ENCODE results near the gene B9D2. TPM values are rescaled to one million over a fixed set of nuclear protein-coding genes. Genes with fewer than 3 reads are reported as not detected.
"Not testable (repeated sequence)": the region's sequence is repeated elsewhere in the genome, so short reads cannot be mapped to it uniquely, and the experiment has no call there.

Gene B9D2
- total RNA-seq, 1 experiment from 2014 or later = 18.4 TPM

DNA sequence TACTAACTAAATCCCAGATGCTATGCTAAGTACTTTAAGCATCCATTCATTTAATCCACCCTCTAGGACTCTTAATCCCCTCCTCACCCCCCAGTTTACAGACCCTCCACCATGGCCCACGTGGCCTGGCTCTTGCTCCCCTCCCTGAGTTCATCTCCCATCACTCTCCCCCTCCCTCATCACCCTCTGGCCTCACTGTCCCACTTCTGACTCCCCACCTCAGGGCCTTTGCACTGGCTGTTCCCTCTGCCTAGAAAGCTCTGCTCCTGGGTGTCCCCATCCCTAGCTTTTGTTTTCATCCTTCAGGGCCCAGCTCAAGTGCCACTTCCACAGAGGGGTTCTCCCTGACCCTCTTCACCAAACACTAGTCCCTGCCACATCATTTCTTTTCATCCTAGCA, 4.2 kb downstream of the B9D2 start:
- DNase-seq (ENCODE audit: low spot score) = no peak
- in situ Hi-C loops (cut with HindIII; ENCODE audit: low sequenced_read_pairs) = no loop called here

DNA sequence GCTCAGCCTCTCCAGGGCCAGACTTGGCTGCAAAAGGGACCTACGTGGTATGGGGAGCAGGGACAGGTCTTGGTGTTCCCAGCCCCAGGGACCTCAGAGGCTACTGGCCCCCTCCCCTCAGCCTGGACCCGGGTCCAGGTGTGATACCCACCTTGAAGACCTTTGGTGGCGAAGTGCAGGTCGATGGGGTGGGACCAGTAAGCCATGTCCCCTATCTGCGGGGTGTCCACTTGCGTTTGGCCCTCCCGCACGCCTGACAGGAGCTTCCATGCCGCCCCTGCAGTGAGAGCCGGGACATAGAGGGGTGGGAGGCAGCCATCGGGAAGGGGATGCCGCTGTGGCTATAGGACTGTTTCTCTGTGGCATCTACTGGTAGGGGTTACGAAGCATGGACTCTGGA, 6.2 kb downstream of the B9D2 start:
- in situ Hi-C loops (cut with HindIII; ENCODE audit: low sequenced_read_pairs) = no loop called here
- DNase-seq (ENCODE audit: low spot score) = no peak

DNA sequence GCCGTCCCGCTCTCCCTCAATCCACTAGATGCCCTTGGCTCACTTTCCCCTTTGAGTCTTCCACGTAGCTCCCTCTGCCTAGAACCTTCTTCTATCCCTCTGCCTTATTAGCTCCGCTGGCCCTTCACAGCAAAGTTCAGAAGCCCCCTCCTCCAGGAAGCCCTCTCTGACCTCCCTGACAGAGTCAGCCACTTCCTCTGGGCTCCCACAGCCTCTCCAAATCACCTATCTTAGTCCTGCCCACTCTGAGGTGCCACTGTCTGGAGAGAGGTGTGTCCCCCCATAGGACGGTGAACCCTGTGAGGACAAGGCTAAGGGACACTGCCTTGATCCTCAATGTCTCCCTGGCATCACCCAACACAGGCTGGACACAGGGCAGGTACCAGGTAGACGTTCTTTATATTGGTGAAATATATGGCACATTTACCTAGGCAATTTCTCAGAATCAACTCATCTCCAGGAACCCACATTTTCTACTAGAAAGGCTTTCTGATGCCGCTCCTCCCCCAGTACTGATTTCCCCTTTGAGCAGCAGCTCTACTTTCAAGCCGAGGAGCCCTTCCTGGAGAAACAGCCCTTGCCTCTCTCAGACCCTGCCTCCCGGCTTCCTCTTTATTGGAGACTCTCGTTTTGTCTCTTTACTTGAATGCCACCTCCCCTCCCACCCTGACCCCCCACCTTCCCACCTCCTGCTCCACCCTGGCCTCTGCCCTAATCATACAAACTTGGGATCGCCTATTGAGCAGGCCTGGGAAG, 6.8 kb downstream of the B9D2 start:
- DNase-seq (ENCODE audit: low spot score) = no peak
- in situ Hi-C loops (cut with HindIII; ENCODE audit: low sequenced_read_pairs) = no loop called here

DNA sequence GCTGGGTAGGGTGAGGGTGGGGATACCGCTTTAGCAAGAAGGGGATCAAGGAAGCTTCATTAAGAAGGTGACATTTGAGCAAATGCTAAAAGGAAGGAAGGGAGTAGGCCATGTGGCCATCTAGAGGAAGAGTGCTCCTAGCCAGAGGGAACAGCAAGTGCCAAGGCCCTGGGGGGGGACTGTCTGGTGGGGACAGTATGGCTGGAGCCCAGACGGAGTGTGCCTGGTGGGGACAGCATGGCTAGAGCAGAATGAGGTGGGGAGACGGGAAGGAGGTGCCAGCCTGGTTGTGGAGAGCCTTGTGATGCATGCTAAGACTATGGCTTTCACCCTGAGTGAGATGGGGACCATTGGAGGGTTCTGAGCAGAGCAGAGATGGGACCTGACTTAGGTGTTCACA, 8.1 kb downstream of the B9D2 start:
- in situ Hi-C loops (cut with HindIII; ENCODE audit: low sequenced_read_pairs) = no loop called here
- no peak for DNase-seq (ENCODE audit: low spot score)

DNA sequence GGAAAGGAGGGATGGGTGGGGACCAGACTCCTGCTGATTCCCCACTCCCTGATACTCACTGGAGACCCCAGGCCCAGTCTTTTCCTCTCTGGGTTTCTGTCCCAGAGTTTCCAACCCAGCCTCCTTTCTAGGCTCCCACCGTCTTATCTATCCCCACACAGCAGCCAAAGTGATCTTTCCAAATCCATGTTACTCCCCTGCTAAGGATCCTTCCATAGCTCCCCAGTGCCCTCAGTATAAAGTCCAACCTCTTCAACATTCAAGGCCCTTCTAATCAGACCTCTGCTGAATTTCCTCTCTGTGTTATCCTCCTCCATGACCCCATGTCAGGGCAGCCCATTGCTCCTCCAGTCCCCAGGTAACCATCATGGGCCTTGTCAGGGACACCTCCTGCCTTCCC, 8.9 kb downstream of the B9D2 start:
- in situ Hi-C loops (cut with HindIII; ENCODE audit: low sequenced_read_pairs) = no loop called here
- DNase-seq (ENCODE audit: low spot score) = no peak

DNA sequence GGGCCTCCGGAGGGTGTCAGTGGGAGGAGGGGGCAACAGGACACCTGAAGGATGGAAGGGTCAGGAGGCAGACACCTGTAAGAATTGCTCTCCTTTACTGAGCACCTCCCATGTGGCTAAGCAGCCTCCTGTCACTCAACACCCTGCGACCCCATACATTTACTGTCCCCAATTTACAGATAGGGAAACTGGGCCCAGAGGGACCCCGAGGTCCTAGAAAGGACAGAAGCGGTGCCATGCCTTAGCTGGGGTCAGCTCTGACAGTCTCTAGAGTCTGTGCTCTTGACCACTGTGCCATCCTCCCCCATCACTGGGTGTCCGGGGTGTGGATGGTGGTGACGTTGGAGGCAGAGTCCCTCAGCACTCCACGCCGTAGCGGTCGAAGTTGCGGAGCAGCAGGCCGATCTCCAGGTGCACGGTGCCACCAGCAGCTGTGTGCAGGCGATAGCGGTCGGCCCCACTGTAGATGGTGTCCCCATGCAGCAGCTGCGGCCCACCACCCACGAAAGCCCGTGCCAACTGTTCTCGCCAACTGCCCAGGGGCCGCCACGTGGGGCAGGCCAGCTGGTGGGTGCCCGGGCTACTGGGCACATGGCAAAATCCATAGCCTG, 9.5 kb downstream of the B9D2 start:
- in situ Hi-C loops (cut with HindIII; ENCODE audit: low sequenced_read_pairs) = no loop called here
- no peak for DNase-seq (ENCODE audit: low spot score)

DNA sequence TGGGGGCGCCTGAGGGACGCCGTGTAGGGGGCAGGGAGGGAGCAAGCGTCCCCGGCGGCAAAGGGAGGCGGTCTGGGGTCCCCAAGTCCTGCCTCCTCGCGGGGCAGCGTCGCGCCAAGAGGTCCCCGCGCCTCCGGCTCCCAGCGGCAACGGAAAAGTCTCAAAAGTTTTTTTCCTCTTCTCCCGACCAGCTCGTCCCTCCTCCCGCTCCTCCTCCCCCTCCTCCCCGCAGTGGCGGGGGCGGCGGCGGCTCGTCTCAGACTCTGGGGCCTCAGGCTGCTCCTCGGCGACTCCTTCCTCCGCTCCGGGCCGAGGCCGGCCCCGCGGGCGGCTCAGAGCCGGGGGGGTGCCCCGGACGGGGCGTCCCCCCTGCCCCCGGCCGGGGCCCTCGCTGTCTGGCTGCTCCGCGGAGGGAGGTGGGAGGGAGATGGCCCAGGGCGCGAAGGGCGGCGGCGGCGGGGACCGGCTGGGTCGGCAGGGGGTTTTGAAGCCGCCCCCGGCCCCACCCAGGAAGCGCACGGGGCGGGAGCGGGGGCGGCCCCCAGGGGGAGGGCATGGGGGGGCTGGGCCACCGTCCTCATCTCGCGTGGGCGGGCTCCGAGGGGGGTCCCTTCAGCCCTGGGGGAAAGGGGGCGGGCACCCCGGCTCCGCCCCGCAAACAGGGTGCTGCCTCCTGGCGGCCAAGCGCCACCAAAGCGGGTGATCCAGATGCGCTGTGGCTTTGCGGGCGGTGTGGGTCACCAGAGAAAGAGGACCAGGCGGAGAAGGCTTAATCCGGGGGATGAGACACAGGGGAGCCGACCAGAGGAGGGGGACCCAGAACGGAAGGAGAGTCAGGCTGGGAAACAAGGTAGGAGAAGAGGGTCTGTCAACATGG, 10.2 kb downstream of the B9D2 start, which contains the start of gene TGFB1:
TSS of gene TGFB1 (minus strand) at position 457 of the 877 bp plus-strand sequence. CDS start 878 bp downstream, outside the sequence.
- DNase-seq (ENCODE audit: low spot score) = peak; percentile 20
- in situ Hi-C loops (cut with HindIII; ENCODE audit: low sequenced_read_pairs) = no loop called here

DNA sequence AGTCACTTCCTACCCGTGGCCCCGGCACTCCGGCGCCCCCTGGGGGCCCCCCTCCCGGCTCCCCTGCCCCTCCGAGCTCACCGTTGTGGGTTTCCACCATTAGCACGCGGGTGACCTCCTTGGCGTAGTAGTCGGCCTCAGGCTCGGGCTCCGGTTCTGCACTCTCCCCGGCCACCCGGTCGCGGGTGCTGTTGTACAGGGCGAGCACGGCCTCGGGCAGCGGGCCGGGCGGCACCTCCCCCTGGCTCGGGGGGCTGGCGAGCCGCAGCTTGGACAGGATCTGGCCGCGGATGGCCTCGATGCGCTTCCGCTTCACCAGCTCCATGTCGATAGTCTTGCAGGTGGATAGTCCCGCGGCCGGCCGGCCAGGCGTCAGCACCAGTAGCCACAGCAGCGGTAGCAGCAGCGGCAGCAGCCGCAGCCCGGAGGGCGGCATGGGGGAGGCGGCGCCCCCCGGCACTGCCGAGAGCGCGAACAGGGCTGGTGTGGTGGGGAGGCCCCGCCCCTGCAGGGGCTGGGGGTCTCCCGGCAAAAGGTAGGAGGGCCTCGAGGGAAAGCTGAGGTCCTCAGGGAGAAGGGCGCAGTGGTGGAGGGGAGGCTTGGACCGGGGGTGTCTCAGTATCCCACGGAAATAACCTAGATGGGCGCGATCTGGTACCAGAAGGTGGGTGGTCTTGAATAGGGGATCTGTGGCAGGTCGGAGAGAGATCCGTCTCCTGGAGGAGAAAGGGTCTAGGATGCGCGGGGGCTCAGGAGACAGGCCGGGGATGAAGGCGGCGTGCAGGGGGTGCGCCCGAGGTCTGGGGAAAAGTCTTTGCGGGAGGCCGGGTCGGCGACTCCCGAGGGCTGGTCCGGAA, 11.1 kb downstream of the B9D2 start:
- no peak for DNase-seq (ENCODE audit: low spot score)
- in situ Hi-C loops (cut with HindIII; ENCODE audit: low sequenced_read_pairs) = no loop called here

DNA sequence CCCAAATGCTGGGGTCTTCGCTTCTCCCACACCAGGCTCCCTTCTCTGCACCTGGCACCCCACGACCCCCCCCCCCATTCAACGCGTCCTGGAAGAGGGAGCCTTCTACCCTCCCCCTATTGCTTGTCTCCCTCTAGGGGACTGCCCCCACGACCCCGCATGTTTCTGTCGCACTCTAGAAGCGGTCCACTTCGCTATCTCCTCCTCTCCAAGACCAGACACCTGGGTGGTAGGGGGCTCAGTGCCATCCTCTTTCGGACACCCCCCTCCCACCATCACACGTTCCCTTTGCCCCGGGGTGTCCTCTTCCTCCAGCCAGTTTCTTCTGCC, 11.7 kb downstream of the B9D2 start:
- in situ Hi-C loops (cut with HindIII; ENCODE audit: low sequenced_read_pairs) = no loop called here

DNA sequence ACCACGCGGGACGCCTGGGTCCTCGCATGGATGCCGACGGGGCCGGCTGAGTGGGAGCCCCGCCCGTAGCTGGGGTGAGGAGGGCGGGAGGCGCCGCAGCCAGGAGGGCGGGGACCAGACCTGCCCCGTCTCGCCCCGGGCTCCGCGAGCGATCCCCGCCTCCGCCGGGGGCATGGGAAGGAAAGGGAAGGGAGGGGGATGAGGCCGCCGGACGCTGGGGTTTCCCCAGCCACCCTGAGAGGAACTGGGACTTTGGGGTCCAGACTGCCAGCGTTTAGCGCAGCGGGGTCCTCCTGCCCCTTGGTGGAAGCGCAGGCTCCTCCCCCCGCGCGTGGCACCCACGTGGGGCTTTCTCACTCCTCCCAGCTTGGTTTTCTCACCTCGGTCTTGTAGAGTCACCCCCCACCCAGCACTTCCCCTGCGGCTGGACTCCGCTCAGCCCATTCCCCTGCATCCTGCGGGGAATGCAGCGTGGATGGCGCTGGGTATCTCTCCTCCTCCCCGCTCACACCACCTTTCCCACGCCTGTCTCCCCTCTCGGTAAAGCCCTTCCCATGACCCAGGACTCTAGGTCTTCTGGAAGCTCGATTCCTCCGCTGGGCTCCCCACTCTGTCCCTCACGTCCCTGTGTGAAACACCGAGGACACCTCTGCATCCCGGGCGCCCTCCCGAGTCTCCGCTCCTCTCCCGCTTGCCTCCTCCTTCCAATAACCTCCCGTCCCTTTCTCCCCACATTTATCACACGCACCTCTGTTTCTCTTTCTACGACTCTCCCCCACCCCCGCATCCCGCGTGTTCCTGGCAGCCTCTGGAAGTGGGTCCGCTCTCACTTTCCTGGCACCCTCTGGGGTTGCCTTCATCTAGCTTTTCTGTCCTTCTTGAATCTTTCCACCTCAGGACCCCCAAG, 12.4 kb downstream of the B9D2 start:
- no peak for DNase-seq (ENCODE audit: low spot score)
- in situ Hi-C loops (cut with HindIII; ENCODE audit: low sequenced_read_pairs) = no loop called here

More for the DNA sequence above, 11.7 kb downstream of the B9D2 start:
- no peak for DNase-seq (ENCODE audit: low spot score)

DNA sequence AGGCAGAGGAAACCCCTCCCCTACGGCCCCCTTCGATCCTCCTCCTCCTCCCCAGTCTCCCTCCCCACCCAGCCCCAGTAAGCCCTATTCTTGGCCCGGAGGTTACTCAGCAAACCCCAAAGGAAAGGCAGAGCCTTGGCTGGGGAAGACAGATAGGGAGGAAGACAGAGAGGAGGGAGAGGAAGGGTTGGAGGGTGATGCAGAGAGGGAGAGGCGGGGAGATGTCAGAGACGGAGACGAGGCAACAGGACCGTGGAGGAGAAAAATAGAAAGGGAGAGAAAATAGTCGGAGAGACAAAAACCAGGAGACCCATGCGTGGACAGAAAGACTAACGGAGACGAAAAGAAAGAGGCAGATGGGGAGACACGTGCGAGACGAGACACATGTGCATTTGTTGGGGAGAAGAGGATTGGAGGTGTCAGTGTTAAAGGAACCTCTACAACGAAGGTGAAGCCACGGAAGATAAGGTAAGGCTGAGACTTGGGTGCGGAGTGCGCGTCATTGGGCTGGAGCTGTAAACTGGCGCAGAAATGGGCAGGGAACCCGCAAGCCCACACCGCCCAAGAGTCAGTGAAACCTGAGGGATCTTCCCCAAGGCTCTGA, 13.1 kb downstream of the B9D2 start:
- in situ Hi-C loops (cut with HindIII; ENCODE audit: low sequenced_read_pairs) = no loop called here
- no peak for DNase-seq (ENCODE audit: low spot score)

DNA sequence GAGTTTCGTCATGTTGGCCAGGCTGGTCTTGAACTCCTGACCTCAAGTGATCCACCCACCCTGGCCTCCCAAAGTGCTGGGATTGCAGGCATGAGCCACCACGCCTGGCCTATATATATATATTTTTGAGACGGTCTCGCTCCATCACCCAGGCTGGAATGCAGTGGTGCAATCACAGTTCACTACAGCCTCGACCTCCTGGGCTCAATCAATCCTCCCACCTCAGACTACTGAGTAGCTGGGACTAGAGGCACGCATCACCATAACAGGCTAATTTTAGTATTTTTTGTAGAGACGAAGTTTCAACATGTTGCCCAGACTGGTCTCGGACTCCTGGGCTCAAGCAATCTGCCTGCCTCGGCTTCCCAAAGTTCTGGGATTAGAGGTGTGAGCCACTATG, 17.0 kb downstream of the B9D2 start:
- in situ Hi-C loops (cut with HindIII; ENCODE audit: low sequenced_read_pairs); DNase-seq (ENCODE audit: low spot score): not testable (repeated sequence)

DNA sequence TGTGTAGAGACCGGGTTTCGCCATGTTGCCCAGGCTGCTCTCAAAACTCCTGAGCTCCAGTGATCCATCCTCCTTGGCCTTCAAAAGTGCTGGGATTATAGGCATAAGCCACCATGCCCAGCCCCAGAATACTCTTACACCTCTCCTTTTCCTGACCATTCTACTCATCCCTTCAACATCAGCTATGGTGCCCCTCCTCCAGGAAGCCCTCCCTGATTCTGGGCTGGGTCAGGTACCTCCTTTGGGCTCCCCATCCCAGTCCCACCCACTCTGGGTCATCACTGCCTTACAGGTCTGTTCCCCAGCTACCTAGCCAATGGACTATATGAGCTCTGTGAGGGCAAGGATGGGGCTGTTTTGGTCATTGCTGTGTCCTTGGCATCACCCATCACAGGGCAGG, 19.8 kb downstream of the B9D2 start:
- in situ Hi-C loops (cut with HindIII; ENCODE audit: low sequenced_read_pairs) = no loop called here
- DNase-seq (ENCODE audit: low spot score) = no peak

DNA sequence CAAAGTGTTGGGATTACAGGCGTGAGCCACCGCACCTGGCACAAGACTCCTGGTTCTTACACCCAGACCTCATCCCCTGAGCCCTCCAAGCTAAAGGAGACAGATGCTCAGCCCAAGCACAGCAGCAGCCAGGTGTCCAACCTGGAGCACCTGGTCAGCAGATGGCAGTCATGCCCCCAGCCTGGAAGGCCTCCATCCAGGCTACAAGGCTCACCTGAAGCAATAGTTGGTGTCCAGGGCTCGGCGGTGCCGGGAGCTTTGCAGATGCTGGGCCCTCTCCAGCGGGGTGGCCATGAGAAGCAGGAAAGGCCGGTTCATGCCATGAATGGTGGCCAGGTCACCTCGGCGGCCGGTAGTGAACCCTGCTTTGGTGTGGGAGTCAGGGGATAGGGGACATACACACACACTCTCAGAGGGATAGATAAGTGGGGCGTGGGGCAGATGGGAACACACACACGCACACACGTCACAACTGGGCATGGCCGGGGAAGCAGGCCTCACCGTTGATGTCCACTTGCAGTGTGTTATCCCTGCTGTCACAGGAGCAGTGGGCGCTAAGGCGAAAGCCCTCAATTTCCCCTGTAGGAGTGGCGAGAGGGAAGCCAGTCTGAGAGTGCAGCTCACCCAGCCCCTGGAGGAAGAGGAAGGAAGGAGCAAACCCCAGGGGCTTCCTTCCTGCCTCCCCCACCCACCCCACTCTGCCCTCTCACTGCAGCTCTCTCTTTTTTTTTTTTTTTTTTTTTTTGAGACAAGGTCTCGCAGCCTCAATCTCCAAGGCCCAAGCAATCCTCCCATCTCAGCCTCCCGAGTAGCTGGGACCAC, 22.1 kb downstream of the B9D2 start:
- in situ Hi-C loops (cut with HindIII; ENCODE audit: low sequenced_read_pairs) = no loop called here
- DNase-seq (ENCODE audit: low spot score) = no peak

DNA sequence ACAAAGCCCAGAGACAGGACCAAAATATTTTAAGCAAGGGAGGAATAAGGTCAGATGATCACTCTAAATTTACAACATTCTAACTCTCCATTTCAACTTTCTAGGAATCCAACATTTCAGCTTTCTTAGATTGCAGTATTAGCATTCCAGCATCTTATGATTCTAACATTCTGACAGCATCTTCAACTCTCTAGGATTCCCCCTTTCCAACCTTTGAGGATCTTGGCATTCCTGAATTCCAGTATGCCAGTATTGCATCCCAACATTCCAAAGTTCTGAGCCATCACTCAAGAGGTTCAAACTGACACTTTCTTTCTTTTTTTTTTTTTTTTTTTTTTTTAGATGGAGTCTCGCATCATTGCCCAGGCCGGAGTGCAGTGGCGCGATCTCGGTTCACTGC, 24.0 kb downstream of the B9D2 start:
- no peak for DNase-seq (ENCODE audit: low spot score)
- in situ Hi-C loops (cut with HindIII; ENCODE audit: low sequenced_read_pairs) = no loop called here

DNA sequence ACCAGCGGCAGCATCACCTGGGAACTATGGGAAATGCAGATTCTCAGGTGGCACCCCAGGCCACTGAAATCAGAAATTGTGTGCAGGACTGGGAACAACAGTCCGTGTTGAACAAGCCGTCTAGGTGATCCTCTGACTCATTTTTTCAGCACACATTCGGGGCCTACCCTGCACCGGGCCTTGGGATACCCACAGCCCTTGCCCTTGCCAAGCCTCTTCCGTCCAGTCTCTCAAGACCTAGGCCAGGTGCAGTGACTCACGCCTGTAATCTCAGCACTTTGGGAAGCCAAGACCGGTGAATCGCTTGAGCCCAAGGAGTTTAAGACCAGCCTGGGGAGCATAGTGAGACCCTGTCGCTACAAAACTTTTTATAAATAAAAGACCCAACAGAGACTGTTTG, 28.5 kb downstream of the B9D2 start:
- no peak for DNase-seq (ENCODE audit: low spot score)
- in situ Hi-C loops (cut with HindIII; ENCODE audit: low sequenced_read_pairs) = no loop called here

DNA sequence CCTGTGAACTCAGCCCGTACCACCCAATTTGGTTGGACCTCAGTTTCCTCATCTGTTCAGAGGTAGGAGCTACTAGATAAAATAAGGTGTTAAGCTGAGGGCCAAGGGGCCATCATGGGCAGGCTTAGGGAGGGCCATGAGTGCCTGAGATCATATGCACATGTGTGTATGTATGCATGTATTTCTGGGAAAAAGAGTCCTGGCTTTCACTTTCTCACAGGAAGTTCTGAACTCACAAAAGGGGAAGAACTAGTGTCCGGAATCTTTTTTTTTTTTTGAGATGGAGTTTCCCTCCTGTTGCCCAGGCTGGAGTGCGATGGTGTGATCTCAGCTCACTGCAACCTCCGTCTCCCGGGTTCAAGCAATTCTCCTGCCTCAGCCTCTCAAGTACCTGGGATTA, 29.2 kb downstream of the B9D2 start:
- no peak for DNase-seq (ENCODE audit: low spot score)
- in situ Hi-C loops (cut with HindIII; ENCODE audit: low sequenced_read_pairs) = no loop called here

Measured in G401 (cell line).